ENCODE measurements around the gene MEIS3. TPM values are rescaled to one million over a fixed set of nuclear protein-coding genes. Genes with fewer than 3 reads are reported as not detected.

MEIS3 gene
- total RNA-seq = 10 to 100 TPM; 24.3 to 26.0 TPM
- long read RNA-seq, donor 1, partial matches to known transcripts = 2 of 7 reads
- long read RNA-seq, donor 1, other reads (novel, unspliced or antisense) = 2 of 7 reads
- long read RNA-seq, donor 2, partial matches to known transcripts = 6 of 13 reads
- long read RNA-seq, donor 2, other reads (novel, unspliced or antisense) = 7 of 13 reads

- no peak for DNase-seq (ENCODE audit: low spot score)
- intact Hi-C loops (cut with DNase I) = no loop called here
Measured at GRCh38 chr19:47419030-47419783, at the start of gene MEIS3. MEIS3 (minus strand) TSS chr19:47419527; CDS start chr19:47419081, 446 bp downstream.

GRCh38 chr19:47467914-47468313 lies 48.6 kb upstream of the MEIS3 start:
- intact Hi-C loops (cut with DNase I) = no loop called here

GRCh38 chr19:47465957-47466356 lies 46.6 kb upstream of the MEIS3 start:
- DNase-seq (ENCODE audit: low spot score) = no peak
- intact Hi-C loops (cut with DNase I) = no loop called here

More at GRCh38 chr19:47467914-47468313, 48.6 kb upstream of the MEIS3 start:
- DNase-seq (ENCODE audit: low spot score) = no peak

- no peak for DNase-seq (ENCODE audit: low spot score)
- intact Hi-C loops (cut with DNase I) = no loop called here
Measured at GRCh38 chr19:47464675-47465419, 45.5 kb upstream of the MEIS3 start.

GRCh38 chr19:47461876-47462275 lies 42.5 kb upstream of the MEIS3 start:
- intact Hi-C loops (cut with DNase I) = no loop called here
- no peak for DNase-seq (ENCODE audit: low spot score)

- DNase-seq (ENCODE audit: low spot score) = no peak
- intact Hi-C loops (cut with DNase I) = no loop called here
Measured at GRCh38 chr19:47459477-47459876, 40.1 kb upstream of the MEIS3 start.

GRCh38 chr19:47458672-47459071 lies 39.3 kb upstream of the MEIS3 start:
- intact Hi-C loops (cut with DNase I) = no loop called here
- no peak for DNase-seq (ENCODE audit: low spot score)

GRCh38 chr19:47456721-47457474 lies 37.6 kb upstream of the MEIS3 start:
- no peak for DNase-seq (ENCODE audit: low spot score)
- intact Hi-C loops (cut with DNase I) = no loop called here

GRCh38 chr19:47450478-47450877 lies 31.2 kb upstream of the MEIS3 start:
- no peak for DNase-seq (ENCODE audit: low spot score)
- intact Hi-C loops (cut with DNase I) = no loop called here

GRCh38 chr19:47448360-47448727 lies 29.0 kb upstream of the MEIS3 start:
- DNase-seq (ENCODE audit: low spot score) = no peak
- intact Hi-C loops (cut with DNase I) = no loop called here

GRCh38 chr19:47447470-47448359 lies 28.4 kb upstream of the MEIS3 start:
- DNase-seq (ENCODE audit: low spot score) = no peak
- intact Hi-C loops (cut with DNase I) = no loop called here

GRCh38 chr19:47446534-47447469 lies 27.5 kb upstream of the MEIS3 start:
- intact Hi-C loops (cut with DNase I) = no loop called here
- DNase-seq (ENCODE audit: low spot score) = no peak

GRCh38 chr19:47445937-47446402 lies 26.6 kb upstream of the MEIS3 start:
- intact Hi-C loops (cut with DNase I) = no loop called here
- DNase-seq (ENCODE audit: low spot score) = no peak

GRCh38 chr19:47445527-47445926 lies 26.2 kb upstream of the MEIS3 start:
- DNase-seq (ENCODE audit: low spot score) = no peak
- intact Hi-C loops (cut with DNase I) = no loop called here

GRCh38 chr19:47444388-47444821 lies 25.1 kb upstream of the MEIS3 start:
- no peak for DNase-seq (ENCODE audit: low spot score)
- intact Hi-C loops (cut with DNase I) = no loop called here

GRCh38 chr19:47443331-47443730 lies 24.0 kb upstream of the MEIS3 start:
- intact Hi-C loops (cut with DNase I) = no loop called here
- no peak for DNase-seq (ENCODE audit: low spot score)

GRCh38 chr19:47438793-47439220 lies 19.5 kb upstream of the MEIS3 start:
- intact Hi-C loops (cut with DNase I) = loop anchor here in 1 of 2 donors (5.0 kb wide), 1 partner anchor 258 kb away; no protein-coding TSS in a partner anchor

More at GRCh38 chr19:47438793-47439220, 19.5 kb upstream of the MEIS3 start:
- DNase-seq (ENCODE audit: low spot score) = no peak

All from posterior vena cava (tissue), 2 donors.